PC-3 (cell line): Measurements from ENCODE around the gene RBKS.
"Not testable (repeated sequence)": the region's sequence is repeated elsewhere in the genome, so short reads cannot be mapped to it uniquely, and the experiment has no call there.

Experiments
- CTCF ChIP-seq: fragments of 300-600 bp; sonication (generic); conservative IDR thresholded peaks from 2 replicates; pipeline ENCODE4 v1.5.1; 2017; ENCODE audit warnings: antibody characterized with exemption, low read depth, mild to moderate bottlenecking, low read length
- EZH2 ChIP-seq: fragments of 300-600 bp; sonication (generic); IDR thresholded peaks from one replicate; pipeline ENCODE4 v1.6.1; 2017; ENCODE audit warnings: antibody characterized with exemption, mild to moderate bottlenecking, low read length; ENCODE audit not compliant: unreplicated experiment

- TF ChIP-seq CTCF, EZH2: not testable (repeated sequence)
Measured at GRCh38 chr2:27748803-27749554, 141.2 kb downstream of the RBKS start.
